ENCODE results near the gene ATP5ME. TPM values are rescaled to one million over a fixed set of nuclear protein-coding genes. Genes with fewer than 3 reads are reported as not detected.
"Not testable (repeated sequence)": the region's sequence is repeated elsewhere in the genome, so short reads cannot be mapped to it uniquely, and the experiment has no call there.

Gene ATP5ME
- polyA plus RNA-seq, 1 experiment, result 330 TPM

GRCh38 chr4:647481-647880 is 26.6 kb downstream of the ATP5ME start:
- H3K36me3 ChIP-seq (ENCODE audit: control insufficient read depth, insufficient read depth, low read length), result no peaks in the 10 kb centered on the region
- no peaks in the 10 kb centered on the region for H3K27me3 ChIP-seq (ENCODE audit: control insufficient read depth, insufficient read depth, low read length)
- TF ChIP-seq CTCF (IDR thresholded peaks at IDR 0.05; ENCODE audit: insufficient read depth, low read depth, low read length), result no peak
- CTCF ChIA-PET, result interaction anchor here (1.3 kb wide), 1 partner anchor 37 kb away, joined by 3 read pairs; no protein-coding TSS in a partner anchor
- H3K4me3 ChIP-seq (ENCODE audit: low read depth, low read length), result no peak overlapping the region
- DNase-seq (ENCODE audit: low read depth), result no peak
- POLR2A ChIA-PET, result no interaction called here

- ChIA-PET POLR2A (no interaction called here), CTCF (no interaction called here)
- no peak for DNase-seq (ENCODE audit: low read depth)
- Histone ChIP-seq H3K27me3 (ENCODE audit: control insufficient read depth, insufficient read depth, low read length) (no peaks in the 10 kb centered on the region), H3K36me3 (ENCODE audit: control insufficient read depth, insufficient read depth, low read length) (no peaks in the 10 kb centered on the region), H3K4me3 (ENCODE audit: low read depth, low read length) (no peak overlapping the region)
- TF ChIP-seq CTCF (IDR thresholded peaks at IDR 0.05; ENCODE audit: insufficient read depth, low read depth, low read length), result no peak
Measured at GRCh38 chr4:646460-646859, 27.6 kb downstream of the ATP5ME start.

GRCh38 chr4:642366-642765 is 31.7 kb downstream of the ATP5ME start:
- H3K36me3 ChIP-seq (ENCODE audit: control insufficient read depth, insufficient read depth, low read length); H3K4me3 ChIP-seq (ENCODE audit: low read depth, low read length); POLR2A ChIA-PET; CTCF ChIA-PET; H3K27me3 ChIP-seq (ENCODE audit: control insufficient read depth, insufficient read depth, low read length); DNase-seq (ENCODE audit: low read depth): not testable (repeated sequence)

- no peak overlapping the region for H3K4me3 ChIP-seq (ENCODE audit: low read depth, low read length)
- H3K27me3 ChIP-seq (ENCODE audit: control insufficient read depth, insufficient read depth, low read length), result no peaks in the 10 kb centered on the region
- no peak for TF ChIP-seq CTCF (IDR thresholded peaks at IDR 0.05; ENCODE audit: insufficient read depth, low read depth, low read length)
- no peaks in the 10 kb centered on the region for H3K36me3 ChIP-seq (ENCODE audit: control insufficient read depth, insufficient read depth, low read length)
- DNase-seq (ENCODE audit: low read depth), result no peak
- CTCF ChIA-PET, result no interaction called here
- POLR2A ChIA-PET, result no interaction called here
Measured at GRCh38 chr4:637536-638280, 36.4 kb downstream of the ATP5ME start.

GRCh38 chr4:636628-637159 is 37.4 kb downstream of the ATP5ME start:
- Histone ChIP-seq H3K4me3 (ENCODE audit: low read depth, low read length) (no peak overlapping the region), H3K36me3 (ENCODE audit: control insufficient read depth, insufficient read depth, low read length) (no peaks in the 10 kb centered on the region), H3K27me3 (ENCODE audit: control insufficient read depth, insufficient read depth, low read length) (no peaks in the 10 kb centered on the region; the same call in 1 of the 2 replicates)
- ChIA-PET POLR2A (no interaction called here), CTCF (no interaction called here)
- TF ChIP-seq CTCF (IDR thresholded peaks at IDR 0.05; ENCODE audit: insufficient read depth, low read depth, low read length), result no peak
- DNase-seq (ENCODE audit: low read depth), result no peak
